Pulmonary artery endothelial cell (primary cell): ENCODE measurements around the gene MYO15B. TPM values are rescaled to one million over a fixed set of nuclear protein-coding genes. Genes with fewer than 3 reads are reported as not detected.

ENCODE experiments used
- DNase-seq: peaks from one replicate; pipeline ENCODE4 v3.0.0-alpha.2; 2011; ENCODE audit warnings: low read depth, low spot score
- total RNA-seq: library from RNA; depleted of rRNA; stranded (reverse); fragments of >200 nt; gene quantifications from 2 replicates; pipeline ENCODE4 v1.2.3, GENCODE V29; 2014

MYO15B gene
- total RNA-seq, 1 donor from 2014 or later, result 1.6 TPM

- DNase-seq, result no peak
Measured at GRCh38 chr17:75624021-75624420, 36.4 kb downstream of the MYO15B start.

- DNase-seq, result no peak
Measured at GRCh38 chr17:75624714-75625345, 37.2 kb downstream of the MYO15B start.

GRCh38 chr17:75625813-75626486 lies 38.4 kb downstream of the MYO15B start:
- no peak for DNase-seq

GRCh38 chr17:75626496-75627038 lies 39.0 kb downstream of the MYO15B start:
- DNase-seq, result no peak

- no peak for DNase-seq
Measured at GRCh38 chr17:75627094-75627493, 39.5 kb downstream of the MYO15B start.

- DNase-seq, result no peak
Measured at GRCh38 chr17:75628425-75628824, 40.8 kb downstream of the MYO15B start.

- no peak for DNase-seq
Measured at GRCh38 chr17:75629157-75629556, 41.6 kb downstream of the MYO15B start.

- DNase-seq, result no peak
Measured at GRCh38 chr17:75630071-75630917, 42.7 kb downstream of the MYO15B start.

- no peak for DNase-seq
Measured at GRCh38 chr17:75631353-75631752, 43.8 kb downstream of the MYO15B start.

GRCh38 chr17:75632428-75632827 lies 44.8 kb downstream of the MYO15B start:
- no peak for DNase-seq

- DNase-seq, result peak; percentile 36
Measured at GRCh38 chr17:75632863-75633485, 45.4 kb downstream of the MYO15B start, which contains the start of gene SMIM5. Gene SMIM5, plus strand, starts transcription at chr17:75633434. Its CDS starts 6,768 bp downstream, at chr17:75640202.

GRCh38 chr17:75633486-75634375 lies 46.1 kb downstream of the MYO15B start:
- peak; percentile 57 for DNase-seq

- no peak for DNase-seq
Measured at GRCh38 chr17:75634376-75634740, 46.8 kb downstream of the MYO15B start.

- no peak for DNase-seq
Measured at GRCh38 chr17:75634754-75635609, 47.4 kb downstream of the MYO15B start.

- no peak for DNase-seq
Measured at GRCh38 chr17:75635610-75636202, 48.1 kb downstream of the MYO15B start.

GRCh38 chr17:75636381-75637142 lies 49.0 kb downstream of the MYO15B start:
- DNase-seq, result no peak

GRCh38 chr17:75637143-75637538 lies 49.5 kb downstream of the MYO15B start:
- no peak for DNase-seq

- DNase-seq, result no peak
Measured at GRCh38 chr17:75637551-75637950, 50.0 kb downstream of the MYO15B start.
